Smooth muscle cell of the brain vasculature (primary cell): ENCODE measurements around the gene UFSP1.
"Not testable (repeated sequence)": the region's sequence is repeated elsewhere in the genome, so short reads cannot be mapped to it uniquely, and the experiment has no call there.

Experiments used
- DNase-seq: peaks from one replicate; pipeline ENCODE4 v3.0.0-alpha.2; 2012; ENCODE audit warnings: low read depth, low spot score

The UFSP1 gene

GRCh38 chr7:100888988-100889750 is at the start of gene UFSP1:
Gene UFSP1 (minus strand): TSS chr7:100889715. CDS start chr7:100889271, 444 bp downstream.
- no peak for DNase-seq

GRCh38 chr7:100936167-100936566 is 46.7 kb upstream of the UFSP1 start:
- DNase-seq = not testable (repeated sequence)

DNA sequence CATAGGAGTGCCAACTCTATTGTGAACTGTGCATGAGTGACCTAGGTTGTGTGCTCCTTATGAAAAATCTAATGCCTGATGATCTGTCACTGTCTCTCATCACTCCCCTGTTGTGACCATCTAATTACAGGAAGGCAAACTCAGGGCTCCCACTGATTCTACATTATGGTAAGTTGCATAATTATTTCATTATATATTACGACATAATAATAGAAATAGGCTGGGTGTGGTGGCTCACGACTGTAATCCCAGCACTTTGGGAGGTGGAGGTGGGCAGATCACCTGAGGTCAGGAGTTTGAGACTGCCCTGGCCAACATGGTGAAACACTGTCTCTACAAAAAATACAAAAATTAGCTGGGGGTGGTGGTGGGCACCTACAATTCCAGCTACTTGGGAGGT is 45.9 kb upstream of the UFSP1 start:
- DNase-seq = not testable (repeated sequence)

- no peak for DNase-seq
These were observed 44.2 kb upstream of the UFSP1 start for GRCh38 chr7:100933734-100934133.

DNA sequence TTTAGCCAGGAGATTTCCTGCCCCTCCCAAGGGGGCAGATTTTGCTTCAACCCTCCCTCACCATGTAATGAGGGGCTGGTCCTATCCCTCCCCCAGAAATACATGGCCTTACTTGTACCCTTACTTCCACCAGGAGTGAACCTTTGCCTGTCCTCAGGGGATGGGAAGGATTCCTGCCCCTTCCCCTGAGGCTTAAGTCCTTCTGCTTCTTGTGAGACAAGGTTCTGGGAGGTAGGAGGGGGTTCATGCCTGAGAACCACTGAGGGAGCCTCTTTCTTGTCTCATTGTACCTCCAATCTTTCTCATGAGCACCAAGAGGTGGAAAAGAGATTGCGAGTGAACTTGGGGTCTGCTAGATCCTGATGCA is 40.3 kb upstream of the UFSP1 start:
- DNase-seq = no peak

DNA sequence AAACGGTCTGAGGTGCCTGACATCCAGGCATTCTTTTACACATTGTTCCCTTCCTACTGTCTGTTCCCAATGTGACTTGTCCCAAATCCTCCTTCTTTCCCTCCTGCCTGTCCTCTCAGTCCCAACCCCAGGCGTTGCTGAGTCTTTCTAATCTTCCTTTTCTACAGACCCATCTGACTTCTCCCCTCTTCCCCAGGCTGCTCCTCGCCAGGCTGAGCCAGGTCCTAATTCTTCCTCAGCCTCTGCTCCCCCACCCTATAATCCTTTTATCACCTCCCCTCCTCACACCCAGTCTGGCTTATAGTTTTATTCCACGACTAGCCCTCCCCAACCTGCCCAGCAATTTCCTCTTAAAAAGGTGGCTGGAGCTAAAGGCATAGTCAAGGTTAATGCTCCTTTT is 34.1 kb upstream of the UFSP1 start:
- not testable (repeated sequence) for DNase-seq

DNA sequence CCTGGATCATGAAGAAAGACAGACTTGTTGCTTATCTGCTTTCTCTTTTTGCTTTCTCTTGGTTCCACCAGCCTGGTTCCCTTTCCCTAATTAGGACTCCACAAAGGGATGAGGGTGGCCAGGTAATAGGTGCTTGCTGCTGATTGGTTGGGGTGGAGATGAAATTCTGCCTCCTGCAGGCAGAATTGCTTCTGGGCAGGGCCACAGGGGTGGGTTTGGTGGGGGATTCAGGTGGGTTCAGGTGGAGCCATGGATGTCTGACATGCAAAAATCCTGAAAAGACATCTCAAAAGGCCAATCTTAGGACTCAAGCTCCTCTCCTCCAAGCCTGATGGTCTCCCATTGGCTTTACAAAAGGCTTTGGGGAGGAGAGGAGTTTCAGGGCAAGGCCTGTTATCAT is 31.5 kb upstream of the UFSP1 start:
- DNase-seq = no peak

- not testable (repeated sequence) for DNase-seq
These were observed 30.4 kb upstream of the UFSP1 start for GRCh38 chr7:100919779-100920437.

- DNase-seq = not testable (repeated sequence)
These were observed 29.8 kb upstream of the UFSP1 start for GRCh38 chr7:100919335-100919734.

DNA sequence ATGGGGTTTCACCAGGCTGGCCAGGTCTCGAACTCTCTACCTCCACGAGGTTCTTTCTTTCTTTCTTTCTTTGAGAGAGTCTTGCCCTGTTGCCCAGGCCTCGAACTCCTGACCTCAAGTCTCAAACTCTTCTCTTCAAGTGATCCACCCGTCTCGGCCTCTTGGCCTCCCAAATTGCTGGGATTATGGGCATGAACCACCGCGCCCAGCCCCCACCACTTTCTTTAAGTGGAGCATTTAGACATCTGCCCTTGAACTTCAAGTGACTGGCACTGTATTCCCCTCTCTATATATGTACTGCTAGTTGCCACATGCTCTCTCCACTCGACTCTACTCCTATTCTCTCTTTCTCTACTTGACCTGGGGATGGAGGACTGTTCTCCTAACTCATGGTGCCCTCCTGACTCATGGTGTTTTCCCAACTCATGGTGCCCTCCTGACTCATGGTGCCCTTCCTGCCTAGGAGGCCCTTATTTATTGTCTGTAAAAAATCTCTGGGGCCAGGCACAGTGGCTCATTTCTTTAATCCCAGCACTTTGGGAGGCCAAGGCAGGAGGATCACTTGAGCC is 25.4 kb upstream of the UFSP1 start:
- no peak for DNase-seq

- DNase-seq = no peak
These were observed 24.8 kb upstream of the UFSP1 start for GRCh38 chr7:100914208-100914878.

- DNase-seq = no peak
These were observed 22.0 kb upstream of the UFSP1 start for GRCh38 chr7:100911484-100911883.

DNA sequence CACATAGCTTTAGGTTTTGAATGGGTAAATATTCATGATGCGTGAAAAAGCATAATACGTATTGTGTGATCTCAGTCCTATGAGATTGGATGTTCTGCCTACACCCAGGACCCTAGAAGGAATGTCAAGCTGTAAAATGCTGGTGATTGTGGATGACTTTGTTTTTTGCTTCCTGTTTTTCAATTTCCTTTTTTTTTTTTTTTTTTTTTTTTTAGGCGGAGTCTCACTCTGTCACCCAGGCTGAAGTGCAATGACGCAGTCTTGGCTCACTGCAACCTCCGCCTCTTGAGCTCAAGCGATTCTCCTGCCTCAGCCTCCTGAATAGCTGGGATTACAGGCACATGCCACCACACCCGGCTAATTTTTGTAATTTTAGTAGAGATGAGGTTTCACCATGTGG is 20.9 kb upstream of the UFSP1 start:
- DNase-seq = not testable (repeated sequence)

DNA sequence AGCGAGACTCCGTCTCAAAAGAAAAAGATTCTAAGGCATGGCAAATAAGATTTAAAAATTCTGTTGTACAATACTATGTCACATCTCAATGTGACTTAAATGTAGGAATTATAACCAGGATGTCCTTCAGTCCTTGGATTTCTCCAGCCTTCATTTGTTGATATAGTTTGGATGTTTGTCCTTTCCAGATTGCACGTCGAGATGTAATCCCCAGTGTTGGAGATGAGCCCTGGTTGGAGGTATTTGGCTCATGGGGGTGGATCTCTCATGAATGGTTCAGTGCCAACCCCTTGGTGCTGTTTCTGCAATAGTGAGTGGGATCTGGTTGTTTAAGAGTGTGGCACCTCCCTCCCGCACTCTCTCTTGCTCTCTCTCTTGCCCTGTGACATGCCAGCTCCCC is 19.0 kb upstream of the UFSP1 start:
- DNase-seq = no peak

GRCh38 chr7:100902638-100903037 is 13.1 kb upstream of the UFSP1 start:
- DNase-seq = no peak

GRCh38 chr7:100901921-100902332 is 12.4 kb upstream of the UFSP1 start:
- DNase-seq = no peak

GRCh38 chr7:100900978-100901377 is 11.5 kb upstream of the UFSP1 start:
- DNase-seq = no peak

DNA sequence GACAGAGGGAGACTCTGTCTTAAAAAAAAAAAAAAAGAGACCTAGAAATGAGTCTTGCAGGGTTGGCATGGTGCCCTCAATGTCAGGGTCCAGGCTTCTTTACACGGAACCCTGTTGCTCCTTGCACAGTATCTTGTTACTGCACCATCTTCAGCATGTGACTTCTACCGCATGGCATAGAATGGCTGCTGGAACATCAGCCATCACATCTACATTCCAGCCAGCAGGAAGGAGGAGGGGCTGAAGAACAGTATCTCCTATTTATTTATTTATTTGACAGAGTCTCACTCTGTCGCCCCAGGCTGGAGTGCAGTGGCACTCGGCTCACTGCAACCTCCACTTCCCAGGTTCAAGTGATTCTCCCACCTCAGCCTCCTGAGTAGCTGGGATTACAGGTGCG is 9.9 kb upstream of the UFSP1 start:
- DNase-seq = no peak

GRCh38 chr7:100897772-100898454 is 8.4 kb upstream of the UFSP1 start:
- DNase-seq = no peak

DNA sequence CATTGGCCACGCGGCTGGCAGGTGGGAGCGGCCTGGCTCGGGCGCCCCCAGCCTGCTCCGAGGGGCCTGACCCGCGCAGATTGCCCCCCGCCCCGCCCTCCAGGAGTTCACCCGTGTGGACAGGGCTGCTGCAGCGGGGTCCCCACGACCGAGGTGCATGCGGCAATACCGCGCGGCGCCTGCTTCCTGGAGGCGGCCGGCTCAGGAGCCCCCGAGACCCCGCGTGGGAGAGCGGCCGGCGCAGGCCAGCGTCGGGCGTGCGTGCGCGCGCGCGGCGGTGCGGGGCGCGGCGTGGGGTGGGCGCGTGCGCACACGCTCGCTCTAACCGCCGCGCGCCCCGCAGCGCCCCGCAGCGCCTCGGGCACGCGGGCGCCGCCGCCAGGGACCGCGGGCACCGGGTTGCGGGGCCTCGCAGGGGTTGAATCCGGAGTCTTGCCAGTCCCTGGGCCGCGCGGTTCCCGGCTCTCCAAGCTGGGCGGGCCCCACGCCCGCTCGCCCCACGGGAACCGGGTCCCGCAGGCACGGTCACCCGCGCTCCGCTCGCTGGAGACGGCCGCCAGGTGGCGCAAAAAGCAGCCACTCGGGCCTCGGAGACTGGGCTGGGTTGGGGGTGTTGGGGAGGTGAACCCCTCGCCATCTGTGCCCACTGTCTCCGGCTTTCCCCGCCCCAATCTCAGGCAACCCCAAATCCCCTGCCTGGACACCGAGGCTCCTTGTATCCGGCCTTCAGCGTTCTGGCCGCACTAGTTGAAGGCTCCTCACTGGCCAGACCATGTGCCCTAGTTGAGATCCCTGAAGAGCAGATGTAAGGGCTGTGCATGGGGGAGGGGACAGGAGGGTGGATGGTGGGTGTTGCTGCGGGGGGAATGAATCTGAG is 7.5 kb upstream of the UFSP1 start:
- no peak for DNase-seq
